Naive thymus-derived CD4-positive, alpha-beta T cell (primary cell): Measurements from ENCODE around the gene DDTL. TPM values are rescaled to one million over a fixed set of nuclear protein-coding genes. Genes with fewer than 3 reads are reported as not detected.
A peak's percentile ranks its signal among the peaks of the same experiment; 100 is the strongest.

Experiments
- ATAC-seq: fragments of 150-1000 bp; cut with Tn5 transposase; 2 replicates; pipeline ENCODE4 v1.10.0; 2021; ENCODE audit warnings: mild to moderate bottlenecking, moderate library complexity
- CTCF ChIA-PET: fragments of 350-600 bp; sonication (Branson Sonifier 250); formaldehyde crosslinking; loops from one replicate; lab custom pipeline; 2021; ENCODE audit warnings: antibody characterized with exemption; lab: Charles Lee
- POLR2A ChIA-PET: fragments of 350-600 bp; sonication (Branson Sonifier 250); formaldehyde crosslinking; loops from one replicate; lab custom pipeline; 2021; ENCODE audit warnings: antibody characterized with exemption, inconsistent platforms; lab: Charles Lee
- DNase-seq, 9 donors: peaks; one replicate each; pipeline versions ENCODE4 v3.0.0 to v3.0.0-alpha.2; 2020 to 2022; ENCODE audit warnings: mixed read lengths in 1 of 9
- H3K27ac ChIP-seq: one replicate; pipeline ENCODE4 v1.7.0; 2013; ENCODE audit warnings: mild to moderate bottlenecking, low read depth, low read length, moderate library complexity
- H3K27me3 ChIP-seq, 2 donors: one replicate each; pipeline ENCODE4 v1.7.0; 2013; ENCODE audit warnings: low read length in 2 of 2, mild to moderate bottlenecking in 2 of 2, moderate library complexity in 2 of 2; ENCODE audit not compliant: control insufficient read depth in 2 of 2, insufficient read depth in 2 of 2
- H3K36me3 ChIP-seq, 3 experiments: 1 replicate in 2 of 3; 2 replicates in 1 of 3; pipeline ENCODE4 v1.7.0; 2013; ENCODE audit warnings: low read length in 3 of 3, mild to moderate bottlenecking in 3 of 3, moderate library complexity in 1 of 3; ENCODE audit not compliant: insufficient read depth in 3 of 3, control insufficient read depth in 2 of 3
- H3K4me1 ChIP-seq, 2 donors: one replicate each; pipeline ENCODE4 v1.7.0; 2013; ENCODE audit warnings: low read length in 2 of 2, mild to moderate bottlenecking in 2 of 2, moderate library complexity in 1 of 2; ENCODE audit not compliant: control insufficient read depth in 2 of 2, insufficient read depth in 2 of 2
- H3K4me3 ChIP-seq: 2 replicates; pipeline ENCODE4 v1.7.0; 2013; ENCODE audit warnings: mild to moderate bottlenecking, low read length
- H3K9me3 ChIP-seq, 3 experiments: 1 replicate in 2 of 3; 2 replicates in 1 of 3; pipeline ENCODE4 v1.7.0; 2013; ENCODE audit warnings: low read length in 3 of 3; ENCODE audit not compliant: control insufficient read depth in 2 of 3
- H3K27ac Mint-ChIP-seq, 9 donors: one replicate each; pipeline ENCODE4 v1.8.0; 2020 to 2022; ENCODE audit warnings: mixed read lengths in 9 of 9, mild to moderate bottlenecking in 8 of 9, moderate library complexity in 5 of 9, inconsistent platforms in 2 of 9
- H3K27me3 Mint-ChIP-seq, 5 donors: one replicate each; pipeline ENCODE4 v1.8.0; 2021 to 2022; ENCODE audit warnings: mixed read lengths in 5 of 5, mild to moderate bottlenecking in 1 of 5
- H3K36me3 Mint-ChIP-seq, 5 donors: one replicate each; pipeline ENCODE4 v1.8.0; 2020 to 2022; ENCODE audit warnings: mixed read lengths in 5 of 5, mild to moderate bottlenecking in 3 of 5, inconsistent platforms in 1 of 5
- H3K4me1 Mint-ChIP-seq, 7 donors: one replicate each; pipeline ENCODE4 v1.8.0; 2020 to 2022; ENCODE audit warnings: mixed read lengths in 7 of 7, mild to moderate bottlenecking in 3 of 7, inconsistent platforms in 1 of 7
- H3K4me3 Mint-ChIP-seq, 10 donors: one replicate each; pipeline ENCODE4 v1.8.0; 2020 to 2022; ENCODE audit warnings: mild to moderate bottlenecking in 10 of 10, mixed read lengths in 10 of 10, moderate library complexity in 6 of 10, inconsistent platforms in 2 of 10
- H3K9me3 Mint-ChIP-seq, 11 donors: one replicate each; pipeline ENCODE4 v1.8.0; 2020 to 2022; ENCODE audit warnings: mixed read lengths in 11 of 11, mild to moderate bottlenecking in 4 of 11, inconsistent platforms in 1 of 11, moderate library complexity in 1 of 11
- intact Hi-C, 2 donors: fragments of 100-400 bp; cut with micrococcal nuclease; formaldehyde crosslinking; loops; one replicate each; pipeline ENCODE4 v1.15.1; 2023
- polyA plus RNA-seq, 2 donors: library from polyadenylated mRNA; unstranded; fragments of 300-500 nt; fragmentation: Illumina TruSeq; gene quantifications; one replicate each; pipeline ENCODE4 v1.2.3, GENCODE V29; 2021
- total RNA-seq, 6 experiments: library from RNA in 5 of 6; stranded (reverse) in 5 of 6; gene quantifications; 1 replicate in 5 of 6; 2 replicates in 1 of 6; pipeline ENCODE4 v1.2.3 and lab custom pipeline; 2021 to 2026

The DDTL gene
- total and polyA plus RNA-seq, 7 experiments from 2014 or later: 2.3 to 5.7 (median 3.6) TPM

DNA sequence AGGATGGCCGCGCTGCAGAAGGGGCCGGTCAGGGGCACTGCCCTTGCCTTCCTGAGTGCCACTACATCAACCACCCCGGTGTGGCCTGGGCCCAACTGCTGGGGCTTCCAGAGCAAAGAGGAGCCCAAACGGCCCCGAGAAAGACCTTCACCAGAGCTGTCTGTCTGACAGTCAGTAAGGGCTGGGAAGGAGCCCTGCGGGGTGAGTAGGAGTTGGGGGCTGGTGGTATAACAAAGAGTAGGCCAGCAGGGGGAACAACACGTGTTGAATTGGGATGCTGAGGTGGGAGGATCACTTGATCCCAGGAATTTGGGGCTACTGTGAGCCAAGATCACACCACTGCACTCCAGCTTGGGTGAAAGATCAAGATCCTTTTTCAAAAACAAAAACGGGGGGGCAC lies 34.6 kb downstream of the DDTL start:
- Mint-ChIP-seq H3K27ac (peak overlapping the region in 2 of 9 donors; percentile 25 to 42), H3K4me1 (peaks cover 0 to 5% (median 0%) of the 10 kb centered on the region in 7 donors), H3K9me3 (no peaks in the 10 kb centered on the region), H3K4me3 (no peak overlapping the region), H3K36me3 (no peaks in the 10 kb centered on the region), H3K27me3 (peaks cover 0 to 13% (median 0%) of the 10 kb centered on the region in 5 donors)
- H3K27ac ChIP-seq: no peak overlapping the region
- ChIA-PET POLR2A (no interaction called here), CTCF (no interaction called here)
- no peaks in the 10 kb centered on the region for H3K36me3 ChIP-seq
- H3K4me3 ChIP-seq: no peak overlapping the region
- no peaks in the 10 kb centered on the region for H3K4me1 ChIP-seq
- no peaks in the 10 kb centered on the region for H3K9me3 ChIP-seq
- intact Hi-C loops: no loop called here
- no peak for DNase-seq
- no peaks in the 10 kb centered on the region for H3K27me3 ChIP-seq
- ATAC-seq: no peak

DNA sequence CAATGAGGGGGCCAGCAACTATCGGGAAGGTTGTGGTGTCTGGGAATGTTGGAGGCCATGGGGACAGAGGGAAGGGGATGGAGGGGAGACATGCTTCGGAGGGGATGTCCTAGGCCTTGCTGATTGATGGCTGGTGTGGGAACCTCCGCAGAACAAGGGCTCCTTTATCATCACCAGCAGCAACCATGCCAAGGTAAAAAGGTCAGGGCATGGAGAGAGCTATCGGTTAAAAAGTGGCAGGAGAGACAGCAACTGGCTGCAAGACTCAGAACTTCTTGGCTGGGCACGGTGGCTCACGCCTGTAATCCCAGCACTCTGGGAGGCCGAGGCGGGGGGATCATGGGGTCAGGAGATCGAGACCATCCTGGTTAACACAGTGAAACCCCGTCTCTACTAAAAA lies 35.6 kb downstream of the DDTL start:
- H3K9me3 ChIP-seq: no peaks in the 10 kb centered on the region
- no peaks in the 10 kb centered on the region for H3K36me3 Mint-ChIP-seq
- H3K27ac Mint-ChIP-seq: peak overlapping the region in 1 of 9 donors; percentile 42
- H3K36me3 ChIP-seq: no peaks in the 10 kb centered on the region
- ChIA-PET POLR2A (no interaction called here), CTCF (no interaction called here)
- ATAC-seq (no peak), DNase-seq (no peak)
- H3K27me3 Mint-ChIP-seq: peaks cover 0 to 8% (median 0%) of the 10 kb centered on the region in 5 donors
- no peaks in the 10 kb centered on the region for H3K9me3 Mint-ChIP-seq
- no peaks in the 10 kb centered on the region for H3K27me3 ChIP-seq
- no peak overlapping the region for H3K27ac ChIP-seq
- H3K4me3 ChIP-seq: no peak overlapping the region
- intact Hi-C loops: no loop called here
- H3K4me3 Mint-ChIP-seq: no peak overlapping the region
- H3K4me1 ChIP-seq: no peaks in the 10 kb centered on the region
- peaks cover 0 to 4% (median 0%) of the 10 kb centered on the region in 7 donors for H3K4me1 Mint-ChIP-seq

DNA sequence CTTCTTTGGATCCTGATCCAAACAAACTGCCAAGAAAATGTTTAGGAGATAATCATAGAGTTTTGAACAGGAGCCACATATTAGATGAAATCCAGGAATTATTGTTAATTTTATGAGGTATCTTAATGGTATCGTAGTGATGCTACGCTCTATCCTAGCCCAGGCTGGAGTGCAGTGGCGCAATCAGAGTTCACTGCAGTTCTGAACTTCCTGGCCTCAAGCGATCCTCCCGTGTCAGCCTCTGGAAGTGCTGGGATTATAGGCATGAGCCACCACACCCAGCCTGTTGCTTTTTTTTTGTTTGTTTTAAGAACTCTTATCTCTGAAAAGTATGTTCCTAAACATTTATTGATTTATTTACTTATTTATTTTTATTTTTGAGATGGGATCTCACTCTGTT lies 36.2 kb downstream of the DDTL start:
- intact Hi-C loops: no loop called here
- Histone ChIP-seq H3K4me3 (no peak overlapping the region), H3K4me1 (no peaks in the 10 kb centered on the region), H3K27me3 (no peaks in the 10 kb centered on the region), H3K36me3 (no peaks in the 10 kb centered on the region), H3K9me3 (no peaks in the 10 kb centered on the region), H3K27ac (no peak overlapping the region)
- Mint-ChIP-seq H3K27ac (no peak overlapping the region), H3K27me3 (peaks cover 0 to 7% (median 0%) of the 10 kb centered on the region in 5 donors), H3K36me3 (no peaks in the 10 kb centered on the region), H3K4me3 (no peak overlapping the region), H3K9me3 (no peaks in the 10 kb centered on the region), H3K4me1 (peaks cover 0 to 2% (median 0%) of the 10 kb centered on the region in 7 donors)
- ChIA-PET CTCF (no interaction called here), POLR2A (no interaction called here)
- ATAC-seq (no peak), DNase-seq (no peak)

DNA sequence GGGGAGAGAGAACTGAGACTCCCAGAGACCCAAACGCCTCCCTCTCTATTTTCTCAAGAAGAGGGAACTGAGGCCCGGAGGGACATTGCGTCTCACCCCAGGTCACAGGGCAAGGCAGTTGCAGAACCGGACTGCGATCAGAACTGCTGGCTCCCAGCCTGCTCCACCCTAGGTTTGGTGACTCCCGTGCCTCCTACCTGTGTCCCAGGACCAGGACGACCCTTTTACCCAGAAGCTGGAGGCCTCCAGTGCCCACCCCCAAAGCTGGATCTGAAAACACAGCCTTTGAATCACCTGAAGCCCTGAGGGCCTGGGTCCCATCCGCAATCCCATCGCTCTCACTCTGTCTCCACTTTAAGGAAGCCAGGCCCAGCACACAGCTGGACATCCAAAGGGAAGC lies 37.2 kb downstream of the DDTL start:
- DNase-seq (no peak), ATAC-seq (no peak)
- peaks cover 0 to 2% (median 0%) of the 10 kb centered on the region in 7 donors for H3K4me1 Mint-ChIP-seq
- CTCF ChIA-PET: no interaction called here
- Histone ChIP-seq H3K27me3 (no peaks in the 10 kb centered on the region), H3K36me3 (no peaks in the 10 kb centered on the region), H3K9me3 (no peaks in the 10 kb centered on the region), H3K4me1 (no peaks in the 10 kb centered on the region), H3K4me3 (no peak overlapping the region), H3K27ac (no peak overlapping the region)
- no peaks in the 10 kb centered on the region for H3K9me3 Mint-ChIP-seq
- POLR2A ChIA-PET: no interaction called here
- peak overlapping the region in 1 of 9 donors; percentile 28 for H3K27ac Mint-ChIP-seq
- intact Hi-C loops: no loop called here
- H3K27me3 Mint-ChIP-seq: peaks cover 0 to 7% (median 0%) of the 10 kb centered on the region in 5 donors
- no peak overlapping the region for H3K4me3 Mint-ChIP-seq
- no peaks in the 10 kb centered on the region for H3K36me3 Mint-ChIP-seq

DNA sequence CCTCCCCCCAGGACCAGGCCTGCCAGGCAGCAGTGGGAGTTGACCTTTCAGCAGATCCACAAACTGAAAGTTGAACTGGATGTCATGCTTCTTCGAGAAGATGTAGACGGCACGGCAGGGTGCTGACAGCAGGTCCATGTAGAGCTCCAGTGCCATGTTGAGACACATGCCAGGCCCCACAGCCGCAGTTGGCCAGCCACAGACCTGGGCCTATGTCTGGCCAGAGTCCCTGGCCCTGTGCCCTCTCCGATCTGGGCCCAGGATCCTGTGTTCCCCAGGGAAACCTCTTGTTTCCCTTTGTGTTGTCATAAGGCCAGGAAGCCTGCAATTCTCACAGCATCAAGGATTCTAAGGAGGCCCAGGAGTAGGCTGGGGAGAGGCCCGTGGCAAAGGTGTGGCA lies 38.5 kb downstream of the DDTL start, which contains the start of gene GSTT4:
Gene GSTT4, minus strand, starts transcription at position 253 of the 400 bp plus-strand sequence. Its CDS starts 97 bp downstream, at position 156.
- no peaks in the 10 kb centered on the region for H3K36me3 ChIP-seq
- CTCF ChIA-PET: no interaction called here
- H3K27me3 ChIP-seq: no peaks in the 10 kb centered on the region
- H3K4me3 ChIP-seq: no peak within 1 kb of the TSS
- POLR2A ChIA-PET: no interaction called here
- Mint-ChIP-seq H3K9me3 (no peaks in the 10 kb centered on the region), H3K36me3 (no peaks in the 10 kb centered on the region), H3K27me3 (peaks cover 0 to 7% (median 0%) of the 10 kb centered on the region in 5 donors), H3K4me3 (no peak within 1 kb of the TSS), H3K4me1 (peaks cover 2 to 6% (median 5%) of the 10 kb centered on the region in 7 donors), H3K27ac (peak within 1 kb of the TSS in 1 of 9 donors; percentile 8)
- DNase-seq (no peak), ATAC-seq (no peak)
- H3K4me1 ChIP-seq: no peaks in the 10 kb centered on the region
- no peak within 1 kb of the TSS for H3K27ac ChIP-seq
- H3K9me3 ChIP-seq: no peaks in the 10 kb centered on the region
- intact Hi-C loops: no loop called here

DNA sequence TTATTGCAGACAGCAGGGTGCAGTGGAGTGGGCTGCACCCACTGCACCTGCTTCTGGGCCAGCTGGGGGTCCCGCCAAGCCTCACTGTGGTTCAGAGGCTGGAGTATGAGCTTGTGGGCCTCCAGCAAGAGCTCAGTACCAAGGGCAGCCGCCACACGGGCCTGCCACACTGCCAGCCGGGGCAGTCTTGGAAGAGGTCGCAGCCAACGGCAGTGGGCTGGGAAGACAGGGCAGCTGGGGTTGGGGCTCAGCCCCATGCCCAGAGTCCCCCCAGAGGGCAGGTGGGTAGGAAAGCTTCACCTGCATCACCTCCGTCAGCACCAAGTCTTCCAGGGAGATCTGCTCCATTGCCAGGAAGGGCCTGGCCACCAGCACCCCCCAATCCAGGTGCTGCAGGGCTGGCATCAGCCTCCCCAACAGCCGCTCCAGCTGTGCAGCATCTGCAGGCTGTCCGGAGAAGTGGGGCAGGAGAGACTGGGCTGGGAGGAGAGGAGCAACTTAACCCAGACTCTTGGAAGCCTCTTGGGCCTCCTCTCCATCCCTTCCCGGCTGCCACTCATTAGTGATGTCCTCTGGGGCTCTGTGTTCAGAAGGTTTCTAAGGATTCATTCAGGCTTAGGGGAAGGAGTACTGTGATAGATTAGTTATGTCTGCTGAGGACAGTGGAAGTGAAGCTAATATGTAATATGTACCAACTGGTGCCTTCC lies 39.7 kb downstream of the DDTL start:
- H3K36me3 Mint-ChIP-seq: peaks cover 0 to 4% (median 0%) of the 10 kb centered on the region in 5 donors
- ChIA-PET CTCF (no interaction called here), POLR2A (no interaction called here)
- peaks cover 0 to 7% (median 0%) of the 10 kb centered on the region in 5 donors for H3K27me3 Mint-ChIP-seq
- DNase-seq (no peak), ATAC-seq (no peak)
- Histone ChIP-seq H3K27me3 (no peaks in the 10 kb centered on the region), H3K4me3 (no peak overlapping the region), H3K27ac (no peak overlapping the region), H3K36me3 (peaks cover 0 to 3% (median 0%) of the 10 kb centered on the region in 3 experiments), H3K4me1 (no peaks in the 10 kb centered on the region), H3K9me3 (no peaks in the 10 kb centered on the region)
- H3K4me1 Mint-ChIP-seq: peaks cover 5 to 16% (median 12%) of the 10 kb centered on the region in 7 donors
- intact Hi-C loops: no loop called here
- H3K27ac Mint-ChIP-seq: peak overlapping the region in 1 of 9 donors; percentile 8
- H3K4me3 Mint-ChIP-seq: no peak overlapping the region
- H3K9me3 Mint-ChIP-seq: peaks cover 0 to 6% (median 0%) of the 10 kb centered on the region in 11 donors

DNA sequence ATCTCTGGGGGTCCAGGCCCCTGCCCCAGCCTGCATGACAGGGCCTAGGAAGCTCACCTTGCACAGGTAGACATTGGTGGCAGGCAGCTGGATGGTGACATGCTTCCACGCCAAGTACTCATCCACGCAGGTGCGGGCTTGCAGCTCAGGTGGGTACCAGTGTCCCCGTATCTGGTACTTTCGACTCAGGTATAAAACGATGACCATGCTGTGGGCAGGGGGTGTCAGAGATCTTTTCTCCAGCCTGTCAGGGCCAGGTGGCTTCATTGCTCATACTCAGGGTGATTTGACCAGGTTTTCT lies 40.2 kb downstream of the DDTL start:
- peaks cover 0 to 6% (median 0%) of the 10 kb centered on the region in 11 donors for H3K9me3 Mint-ChIP-seq
- H3K27me3 Mint-ChIP-seq: peaks cover 0 to 5% (median 0%) of the 10 kb centered on the region in 5 donors
- ChIA-PET CTCF (no interaction called here), POLR2A (no interaction called here)
- H3K4me3 Mint-ChIP-seq: no peak overlapping the region
- intact Hi-C loops: no loop called here
- H3K27ac ChIP-seq: no peak overlapping the region
- peaks cover 0 to 5% (median 0%) of the 10 kb centered on the region in 3 experiments for H3K36me3 ChIP-seq
- H3K36me3 Mint-ChIP-seq: peaks cover 0 to 4% (median 0%) of the 10 kb centered on the region in 5 donors
- H3K4me1 Mint-ChIP-seq: peaks cover 5 to 16% (median 12%) of the 10 kb centered on the region in 7 donors
- no peak overlapping the region for H3K27ac Mint-ChIP-seq
- H3K9me3 ChIP-seq: no peaks in the 10 kb centered on the region
- H3K27me3 ChIP-seq: no peaks in the 10 kb centered on the region
- no peak for ATAC-seq
- DNase-seq: no peak
- H3K4me1 ChIP-seq: peaks cover 0 to 3% of the 10 kb centered on the region in 2 donors
- no peak overlapping the region for H3K4me3 ChIP-seq
